Measurements from ENCODE around the gene TATDN2. TPM values are rescaled to one million over a fixed set of nuclear protein-coding genes. Genes with fewer than 3 reads are reported as not detected.
"Not testable (repeated sequence)": the region's sequence is repeated elsewhere in the genome, so short reads cannot be mapped to it uniquely, and the experiment has no call there.

Gene TATDN2
- total and polyA plus RNA-seq, 2 donors from 2014 or later = 15.5 to 31.8 TPM

GRCh38 chr3:10292505-10293419, 44.5 kb downstream of the TATDN2 start, which contains the start of gene GHRL:
Gene GHRL (minus strand): TSS chr3:10292947. CDS start chr3:10290180, 2,767 bp downstream.
- FAIRE-seq (no peak), DNase-seq (no peak)
- Histone ChIP-seq H3K27me3 (ENCODE audit: control insufficient read depth, insufficient read depth, low read length) (no peaks in the 10 kb centered on the region), H3K36me3 (ENCODE audit: control insufficient read depth in 2 of 3, insufficient read depth in 3 of 3, low read length in 3 of 3) (peaks cover 0 to 5% (median 2%) of the 10 kb centered on the region in 3 donors), H3K27ac (ENCODE audit: low read depth in 2 of 2, low read length in 2 of 2) (no peak within 1 kb of the TSS), H3K9me3 (ENCODE audit: control insufficient read depth in 2 of 3, insufficient read depth in 1 of 3, low read length in 3 of 3) (no peaks in the 10 kb centered on the region), H3K9ac (ENCODE audit: low read length in 3 of 3) (no peak within 1 kb of the TSS), H3K4me3 (ENCODE audit: low read length in 3 of 3) (no peak within 1 kb of the TSS), H3K4me1 (ENCODE audit: control insufficient read depth in 2 of 3, insufficient read depth in 2 of 3, low read depth in 1 of 3, low read length in 3 of 3) (no peaks in the 10 kb centered on the region)
- TF ChIP-seq CTCF (IDR thresholded peaks at IDR 0.05; ENCODE audit: borderline replicate concordance, extremely low read depth, insufficient read depth) = no peak
- intact Hi-C loops (cut with DNase I) = no loop called here

- FAIRE-seq = no peak
- no peak for TF ChIP-seq CTCF (IDR thresholded peaks at IDR 0.05; ENCODE audit: borderline replicate concordance, extremely low read depth, insufficient read depth)
- H3K9me3 ChIP-seq (ENCODE audit: control insufficient read depth in 2 of 3, insufficient read depth in 1 of 3, low read length in 3 of 3) = no peaks in the 10 kb centered on the region
- no peak overlapping the region for H3K27ac ChIP-seq (ENCODE audit: low read depth in 2 of 2, low read length in 2 of 2)
- no peaks in the 10 kb centered on the region for H3K4me1 ChIP-seq (ENCODE audit: control insufficient read depth in 2 of 3, insufficient read depth in 2 of 3, low read depth in 1 of 3, low read length in 3 of 3)
- DNase-seq = no peak
- H3K36me3 ChIP-seq (ENCODE audit: control insufficient read depth in 2 of 3, insufficient read depth in 3 of 3, low read length in 3 of 3) = peaks cover 0 to 7% (median 2%) of the 10 kb centered on the region in 3 donors
- H3K4me3 ChIP-seq (ENCODE audit: low read length in 3 of 3) = no peak overlapping the region
- intact Hi-C loops (cut with DNase I) = no loop called here
- no peaks in the 10 kb centered on the region for H3K27me3 ChIP-seq (ENCODE audit: control insufficient read depth, insufficient read depth, low read length)
- no peak overlapping the region for H3K9ac ChIP-seq (ENCODE audit: low read length in 3 of 3)
Observed at GRCh38 chr3:10294030-10294586, 45.8 kb downstream of the TATDN2 start.

- H3K4me1 ChIP-seq (ENCODE audit: control insufficient read depth in 2 of 3, insufficient read depth in 2 of 3, low read depth in 1 of 3, low read length in 3 of 3); DNase-seq; H3K27ac ChIP-seq (ENCODE audit: low read depth in 2 of 2, low read length in 2 of 2); FAIRE-seq; H3K9ac ChIP-seq (ENCODE audit: low read length in 3 of 3); H3K27me3 ChIP-seq (ENCODE audit: control insufficient read depth, insufficient read depth, low read length); intact Hi-C loops (cut with DNase I); H3K4me3 ChIP-seq (ENCODE audit: low read length in 3 of 3); H3K9me3 ChIP-seq (ENCODE audit: control insufficient read depth in 2 of 3, insufficient read depth in 1 of 3, low read length in 3 of 3): not testable (repeated sequence)
- H3K36me3 ChIP-seq (ENCODE audit: control insufficient read depth in 2 of 3, insufficient read depth in 3 of 3, low read length in 3 of 3) = peaks cover 5 to 31% (median 23%) of the 10 kb centered on the region in 3 donors
Observed at GRCh38 chr3:10298064-10298463, 49.8 kb downstream of the TATDN2 start.

GRCh38 chr3:10299175-10299574, 50.9 kb downstream of the TATDN2 start:
- no peak for FAIRE-seq
- Histone ChIP-seq H3K9ac (ENCODE audit: low read length in 3 of 3) (no peak overlapping the region), H3K4me3 (ENCODE audit: low read length in 3 of 3) (no peak overlapping the region), H3K27me3 (ENCODE audit: control insufficient read depth, insufficient read depth, low read length) (no peaks in the 10 kb centered on the region), H3K4me1 (ENCODE audit: control insufficient read depth in 2 of 3, insufficient read depth in 2 of 3, low read depth in 1 of 3, low read length in 3 of 3) (no peaks in the 10 kb centered on the region), H3K36me3 (ENCODE audit: control insufficient read depth in 2 of 3, insufficient read depth in 3 of 3, low read length in 3 of 3) (peaks cover 10 to 42% (median 31%) of the 10 kb centered on the region in 3 donors), H3K9me3 (ENCODE audit: control insufficient read depth in 2 of 3, insufficient read depth in 1 of 3, low read length in 3 of 3) (no peaks in the 10 kb centered on the region), H3K27ac (ENCODE audit: low read depth in 2 of 2, low read length in 2 of 2) (no peak overlapping the region)
- intact Hi-C loops (cut with DNase I) = no loop called here
- no peak for DNase-seq
- no peak for TF ChIP-seq CTCF (IDR thresholded peaks at IDR 0.05; ENCODE audit: borderline replicate concordance, extremely low read depth, insufficient read depth)

Data from kidney (tissue), 14 donors.